COLO829 (cell line): Measurements from ENCODE around the gene DGCR6L.
A peak's percentile ranks its signal among the peaks of the same experiment; 100 is the strongest.
"Not testable (repeated sequence)": the region's sequence is repeated elsewhere in the genome, so short reads cannot be mapped to it uniquely, and the experiment has no call there.

Source experiments
- DNase-seq: peaks from one replicate; pipeline ENCODE4 v3.0.0; 2012; ENCODE audit warnings: low spot score

The DGCR6L gene

DNA sequence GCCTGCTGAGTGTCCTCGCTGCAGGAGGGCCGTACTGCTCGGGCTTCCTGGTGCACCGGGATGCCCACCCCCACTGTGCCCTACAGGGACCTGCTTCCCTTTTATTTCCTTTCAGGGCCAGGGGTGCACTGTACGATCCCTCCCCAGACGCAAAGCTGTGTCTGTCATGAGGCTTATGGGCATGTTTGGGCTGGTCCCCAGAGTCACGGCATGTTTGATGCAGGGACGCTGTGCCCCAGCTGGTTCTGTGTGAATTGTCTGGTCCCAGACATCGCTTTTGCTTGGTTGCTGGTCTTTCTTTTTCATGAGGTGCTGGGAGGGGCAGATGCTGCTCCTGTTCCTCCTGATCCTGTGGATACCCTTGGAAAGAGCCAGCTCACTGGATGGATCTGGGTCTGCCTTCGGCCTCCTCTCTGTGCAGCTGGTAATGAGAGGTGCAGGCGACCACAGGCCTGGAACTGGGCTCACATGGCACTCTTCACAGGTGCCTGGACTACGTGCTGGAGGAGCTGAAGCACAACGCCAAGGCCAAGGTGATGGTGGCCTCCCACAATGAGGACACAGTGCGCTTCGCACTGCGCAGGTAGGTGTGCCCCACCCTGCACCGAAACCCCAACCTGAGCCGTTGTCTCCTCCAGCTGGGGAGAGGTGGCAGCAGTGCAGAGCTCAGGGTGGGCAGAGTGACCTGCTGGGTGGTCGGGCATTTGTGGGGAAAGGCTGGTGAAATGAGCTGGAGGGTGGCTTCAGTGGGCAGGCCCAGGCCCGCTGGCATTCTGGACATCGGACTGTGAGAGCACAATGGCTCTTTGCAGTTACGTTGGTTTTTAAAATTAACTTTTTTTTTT, 10.8 kb downstream of the DGCR6L start:
- DNase-seq, result not testable (repeated sequence)

DNA sequence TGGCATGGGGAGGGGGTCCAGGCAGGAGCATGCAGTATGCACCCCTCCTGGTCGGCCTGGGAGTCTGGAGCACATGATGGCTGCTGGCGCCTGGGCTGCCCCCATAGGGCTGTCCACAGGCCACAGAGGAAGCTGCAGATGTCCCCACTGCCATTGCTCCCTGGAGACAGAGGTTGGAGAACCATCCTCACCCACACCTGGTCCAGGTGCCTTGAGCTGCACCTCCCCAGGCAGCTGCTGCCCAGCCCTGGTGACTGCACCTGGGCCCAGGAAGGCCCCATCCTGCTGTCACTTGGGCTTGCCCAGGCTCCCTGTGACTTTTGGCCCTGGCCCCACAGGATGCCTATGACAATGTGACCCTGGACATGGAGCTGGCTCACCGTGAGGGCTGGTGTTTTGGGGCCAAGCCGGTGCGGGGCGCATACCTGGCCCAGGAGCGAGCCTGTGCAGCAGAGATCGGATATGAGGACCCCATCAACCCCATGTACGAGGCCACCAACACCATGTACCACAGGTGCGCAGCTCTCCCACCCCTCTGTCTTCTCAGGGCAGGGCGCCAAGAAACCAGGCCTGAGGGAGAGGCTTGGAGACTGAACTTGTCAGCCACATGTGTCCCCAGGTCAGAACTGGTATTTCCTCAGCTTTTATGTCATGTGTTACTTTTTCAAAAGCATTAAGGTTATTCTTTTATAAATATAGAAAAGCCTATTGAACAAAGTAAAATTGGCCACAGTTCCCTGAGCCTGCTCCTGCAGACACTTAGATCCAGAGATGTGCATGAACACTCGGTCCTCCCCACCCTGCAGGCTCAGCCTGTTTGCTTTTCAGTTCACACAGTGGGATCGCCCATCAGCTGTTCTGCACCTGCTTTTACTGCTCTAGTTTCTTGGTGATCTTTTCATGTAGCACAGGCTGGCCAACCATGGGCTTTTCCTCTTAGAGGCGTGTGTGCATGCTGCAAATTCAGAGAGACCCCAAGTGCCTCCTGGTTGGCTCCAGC, 12.1 kb downstream of the DGCR6L start:
- not testable (repeated sequence) for DNase-seq

DNA sequence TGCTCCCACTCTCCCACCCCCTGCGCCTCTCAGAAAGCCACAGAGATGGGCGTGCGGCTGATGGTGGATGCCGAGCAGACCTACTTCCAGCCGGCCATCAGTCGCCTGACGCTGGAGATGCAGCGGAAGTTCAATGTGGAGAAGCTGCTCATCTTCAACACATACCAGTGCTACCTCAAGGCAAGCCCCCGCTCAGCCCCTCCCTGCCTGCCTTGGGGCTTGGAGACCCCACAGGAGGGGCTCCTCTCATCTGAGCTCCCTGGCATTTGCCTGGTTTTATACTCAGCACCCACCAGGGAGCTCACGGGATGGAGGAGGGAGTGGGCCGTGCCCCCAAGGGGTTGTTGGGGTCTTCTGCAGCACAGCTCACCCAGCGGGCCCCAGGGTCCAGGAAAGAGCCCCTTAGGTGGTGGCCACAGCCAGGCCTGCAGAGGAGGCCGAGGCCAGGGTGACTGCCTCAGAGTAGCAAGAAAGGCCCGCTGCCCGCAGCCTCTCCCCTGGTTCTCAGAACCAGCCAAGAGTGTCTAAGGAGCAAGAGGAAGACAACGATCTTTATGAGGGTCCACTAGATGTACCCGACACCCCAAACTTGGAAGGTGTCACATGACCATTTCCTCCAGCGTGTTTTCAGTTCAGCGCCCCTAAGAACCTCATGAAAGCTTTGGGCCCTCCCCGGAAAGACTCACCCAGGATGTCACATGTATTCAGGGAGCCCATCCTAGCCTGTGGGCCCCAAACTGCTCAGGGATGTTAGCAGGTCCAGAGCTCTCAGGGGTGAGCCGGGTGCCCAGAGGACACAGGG, 13.0 kb downstream of the DGCR6L start:
- not testable (repeated sequence) for DNase-seq

DNA sequence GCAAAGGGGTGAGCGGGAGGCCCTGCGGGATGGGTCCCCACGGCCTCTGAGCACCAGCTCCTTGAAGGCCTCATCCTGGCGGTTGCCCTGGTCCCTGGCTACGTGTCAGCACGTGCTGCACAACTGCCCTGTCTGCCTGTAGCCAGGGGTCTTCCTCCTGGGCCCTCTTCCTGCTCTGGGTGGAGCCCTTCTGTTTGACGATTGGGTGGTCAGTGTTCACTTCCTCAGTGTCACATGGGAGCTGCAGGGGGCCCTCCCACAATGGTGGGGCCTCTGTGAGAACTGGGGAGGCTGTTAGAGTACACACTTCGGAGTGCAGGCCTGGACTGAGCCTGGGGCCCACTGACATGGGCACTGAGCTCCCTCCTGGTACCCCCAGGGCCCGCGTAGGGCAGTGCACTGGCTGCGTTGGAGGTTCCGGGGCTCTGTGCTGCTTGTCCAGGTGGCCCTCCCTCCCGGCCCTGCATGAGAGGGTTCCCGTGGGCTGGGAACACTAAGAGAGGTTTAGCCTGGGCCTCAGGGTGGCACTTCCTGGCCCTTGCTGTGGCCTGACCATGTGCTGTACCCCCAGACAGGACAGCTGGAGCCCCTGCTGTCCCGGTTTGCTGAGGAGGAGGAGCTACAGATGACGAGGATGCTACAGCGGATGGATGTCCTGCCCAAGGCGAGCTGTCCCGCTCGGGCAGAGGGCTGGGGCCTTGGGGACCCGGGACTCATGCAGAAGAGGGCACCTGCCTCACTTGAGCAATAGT, 13.8 kb downstream of the DGCR6L start:
- no peak for DNase-seq

DNA sequence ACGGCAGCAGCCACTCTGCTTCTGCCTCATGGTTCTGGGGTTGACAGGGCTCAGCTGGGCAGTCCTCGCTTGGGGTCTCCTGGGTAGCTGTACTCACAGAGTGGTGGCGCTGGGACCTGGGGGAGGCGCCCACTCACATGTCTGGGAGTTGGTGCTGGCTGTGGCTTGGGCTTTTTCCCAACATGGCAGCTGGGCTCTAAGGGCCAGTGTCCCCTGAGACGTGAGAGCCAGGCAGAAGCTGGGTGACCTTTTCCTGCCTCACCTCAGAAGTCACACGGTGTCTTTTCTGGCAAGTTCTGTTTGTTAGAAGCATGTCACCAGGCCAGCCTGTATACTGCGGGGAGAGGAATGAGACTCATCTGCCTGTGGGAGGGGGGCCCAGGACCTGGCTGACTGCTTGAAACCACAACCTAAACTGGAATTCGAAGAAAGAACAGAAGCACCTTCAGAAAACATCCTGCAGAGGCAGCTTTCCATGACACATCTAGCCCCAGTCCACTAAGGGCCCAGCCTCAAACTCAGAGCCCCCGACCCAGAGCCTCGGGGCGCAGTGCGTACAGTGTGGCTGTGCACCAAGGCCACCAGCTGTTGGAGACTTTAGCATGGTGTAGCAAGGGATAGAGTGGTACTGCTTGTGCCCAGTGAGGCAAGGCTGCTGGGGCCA, 14.5 kb downstream of the DGCR6L start:
- not testable (repeated sequence) for DNase-seq

DNA sequence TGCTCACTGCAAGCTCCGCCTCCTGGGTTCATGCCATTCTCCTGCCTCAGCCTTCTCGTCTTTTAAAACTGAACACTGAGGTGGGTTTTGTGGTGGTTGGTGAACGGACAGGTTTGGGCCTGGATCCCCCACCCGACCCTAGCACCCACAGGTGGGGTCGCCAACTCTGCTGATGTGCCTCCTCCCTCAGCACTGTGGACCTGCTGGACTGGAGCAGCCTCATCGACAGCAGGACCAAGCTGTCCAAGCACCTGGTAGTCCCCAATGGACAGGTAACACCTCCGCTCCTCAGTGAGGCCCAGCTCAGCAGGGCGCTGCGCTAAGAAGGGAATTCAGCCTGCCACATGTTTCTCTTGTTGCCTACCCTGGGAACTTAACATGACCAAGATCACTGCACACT, 15.2 kb downstream of the DGCR6L start:
- DNase-seq, result no peak

DNA sequence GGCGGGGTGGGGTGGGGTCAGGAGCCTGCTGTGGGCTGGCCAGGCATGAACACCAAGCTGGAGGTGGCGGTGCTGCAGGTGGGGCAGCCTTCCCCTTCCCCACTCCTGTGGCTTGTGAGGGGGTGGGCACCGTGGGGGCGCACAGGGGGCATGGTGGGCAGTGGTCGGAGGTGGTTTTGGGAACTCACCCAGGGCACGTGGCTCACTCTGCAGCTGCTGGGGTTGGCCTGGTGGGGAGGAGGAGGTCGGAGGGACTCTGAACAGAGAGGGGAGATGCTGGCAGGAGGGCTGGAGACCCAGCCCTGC, 16.7 kb downstream of the DGCR6L start:
- DNase-seq, result not testable (repeated sequence)

DNA sequence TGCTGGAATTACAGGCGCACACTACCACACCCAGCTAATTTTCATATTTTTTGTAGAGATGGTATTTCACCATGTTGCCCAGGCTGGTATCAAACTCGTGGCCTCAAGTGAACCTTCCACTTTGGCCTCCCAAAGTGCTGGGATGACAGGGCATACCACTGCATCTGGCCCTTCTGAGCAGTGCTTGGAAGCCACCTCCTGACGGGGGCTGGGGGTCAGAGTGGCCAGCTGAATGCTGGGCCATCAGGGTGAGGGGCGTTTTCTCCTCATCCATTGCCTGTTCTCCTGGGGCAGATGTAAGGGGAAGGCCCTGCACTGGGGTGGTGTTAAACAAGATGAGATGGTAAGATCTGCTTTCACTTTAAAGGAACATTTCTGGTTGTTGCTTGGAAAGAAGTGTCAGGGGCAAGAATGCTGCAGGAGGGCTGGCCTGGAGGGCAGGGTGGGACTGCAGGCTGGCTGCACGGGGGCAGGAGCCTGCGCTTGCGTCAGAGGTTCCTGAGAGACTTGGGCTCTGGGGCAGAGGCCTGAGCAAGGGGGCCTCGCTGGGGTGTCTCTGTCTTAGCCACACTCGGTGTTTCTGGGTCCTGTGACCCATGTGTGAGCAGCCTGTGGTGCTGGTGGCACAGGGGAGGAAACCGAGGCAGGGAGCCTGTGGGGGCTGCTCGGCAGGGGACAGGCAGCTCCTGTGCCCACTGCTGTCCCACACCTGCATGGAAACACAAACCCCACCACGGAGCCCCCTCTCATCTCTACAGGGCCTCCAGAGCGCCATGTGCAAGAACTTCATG, 17.2 kb downstream of the DGCR6L start:
- DNase-seq, result no peak

DNA sequence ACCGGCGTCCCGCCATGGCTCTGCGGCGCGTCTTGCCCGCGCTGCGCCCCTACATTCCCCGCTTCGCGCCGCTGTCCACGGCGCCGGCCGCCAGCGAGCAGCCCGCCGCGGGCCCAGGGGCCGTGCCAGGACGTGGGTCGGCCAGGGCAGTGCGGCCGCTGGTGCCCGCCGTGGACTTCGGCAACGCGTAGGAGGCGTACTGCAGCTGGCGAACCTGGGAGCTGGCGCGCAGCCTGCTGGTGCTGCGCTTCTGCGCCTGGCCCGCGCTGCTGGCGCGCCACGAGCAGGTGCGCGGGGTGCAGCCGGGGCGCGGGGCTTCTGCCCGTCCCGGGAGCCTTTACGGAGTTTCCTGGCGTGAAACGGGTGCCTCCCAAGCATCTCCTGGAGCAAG, 20.1 kb downstream of the DGCR6L start:
- no peak for DNase-seq

DNA sequence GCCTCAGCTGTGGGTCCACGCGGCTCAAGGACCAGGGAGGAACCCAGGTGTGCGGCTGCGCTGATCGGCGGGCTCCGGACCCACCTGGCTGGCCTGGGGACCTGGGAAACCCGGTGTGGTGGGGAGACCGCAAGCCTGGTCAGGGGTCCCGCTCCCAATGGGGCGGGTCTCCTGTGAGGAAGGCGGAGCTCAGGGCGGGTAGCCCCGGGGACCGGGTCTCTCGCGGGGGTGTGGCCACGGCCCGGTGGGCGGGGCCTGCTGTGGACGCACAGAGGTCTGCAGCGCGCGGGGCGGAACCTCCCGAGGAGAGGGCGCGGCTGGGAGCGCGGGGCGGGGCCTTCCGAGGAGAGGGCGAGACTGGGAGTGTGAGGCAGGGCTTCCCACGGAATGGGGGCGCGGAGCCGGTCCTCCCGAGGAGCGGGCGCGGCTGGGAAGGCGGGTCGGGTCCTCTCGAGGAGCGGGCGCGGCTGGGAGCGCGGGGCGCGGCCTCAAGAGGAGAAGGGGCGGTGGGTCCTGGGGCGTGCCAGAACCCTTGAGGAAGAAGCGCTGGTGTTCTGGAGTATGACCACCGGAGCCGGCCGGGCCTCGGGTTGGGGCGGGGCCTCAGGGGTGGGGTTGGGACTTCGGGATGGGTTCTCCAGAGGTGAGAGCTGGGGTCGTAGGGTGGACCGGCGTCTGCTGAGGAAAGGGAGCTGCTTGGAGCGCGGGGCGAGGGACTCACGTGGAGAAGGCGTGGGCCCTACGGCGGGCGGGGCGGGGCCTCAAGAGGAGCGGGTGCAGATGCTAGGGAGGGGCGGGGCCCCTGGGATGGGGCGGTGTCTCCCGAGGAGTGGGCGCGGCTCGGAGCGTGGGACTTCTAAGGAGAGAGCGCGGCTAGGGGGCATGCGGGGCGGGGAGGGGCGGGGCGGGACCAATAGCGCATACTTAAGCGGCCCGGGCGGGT, 20.8 kb downstream of the DGCR6L start:
- peak; percentile 75 for DNase-seq

DNA sequence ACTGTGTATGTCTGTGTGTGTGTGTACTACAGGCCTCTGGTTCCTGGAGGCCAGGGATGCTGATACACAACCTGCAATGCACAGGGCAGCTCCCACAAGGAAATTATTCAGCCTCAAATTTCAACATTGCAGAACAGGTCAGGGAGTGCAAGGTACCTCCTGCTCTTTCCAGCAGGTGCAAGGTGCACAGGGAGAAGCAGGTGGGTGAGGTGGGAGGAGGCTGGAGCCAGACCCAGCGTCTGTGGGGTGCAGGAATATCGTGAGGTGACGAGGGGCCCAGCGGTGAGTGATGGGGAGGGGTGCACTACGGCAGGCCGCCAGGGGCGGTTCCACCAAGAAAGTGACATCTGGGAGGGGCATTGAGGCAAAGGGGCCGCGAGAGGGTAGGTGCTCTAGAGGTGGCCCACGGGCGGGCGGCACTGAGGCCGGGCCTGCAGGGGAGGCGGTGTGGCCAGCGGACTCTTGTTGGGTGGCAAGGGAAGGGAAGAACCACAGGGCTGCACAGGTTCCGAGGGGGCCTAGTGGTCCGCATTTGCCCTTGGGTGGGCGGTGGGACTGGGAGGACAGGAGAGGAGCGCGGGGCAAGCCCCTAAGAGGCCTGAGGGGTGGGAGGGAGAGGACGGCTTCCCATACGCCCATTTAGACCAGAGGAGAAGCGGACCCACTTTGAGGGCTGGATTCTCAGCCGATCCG, 21.6 kb downstream of the DGCR6L start:
- DNase-seq, result no peak

DNA sequence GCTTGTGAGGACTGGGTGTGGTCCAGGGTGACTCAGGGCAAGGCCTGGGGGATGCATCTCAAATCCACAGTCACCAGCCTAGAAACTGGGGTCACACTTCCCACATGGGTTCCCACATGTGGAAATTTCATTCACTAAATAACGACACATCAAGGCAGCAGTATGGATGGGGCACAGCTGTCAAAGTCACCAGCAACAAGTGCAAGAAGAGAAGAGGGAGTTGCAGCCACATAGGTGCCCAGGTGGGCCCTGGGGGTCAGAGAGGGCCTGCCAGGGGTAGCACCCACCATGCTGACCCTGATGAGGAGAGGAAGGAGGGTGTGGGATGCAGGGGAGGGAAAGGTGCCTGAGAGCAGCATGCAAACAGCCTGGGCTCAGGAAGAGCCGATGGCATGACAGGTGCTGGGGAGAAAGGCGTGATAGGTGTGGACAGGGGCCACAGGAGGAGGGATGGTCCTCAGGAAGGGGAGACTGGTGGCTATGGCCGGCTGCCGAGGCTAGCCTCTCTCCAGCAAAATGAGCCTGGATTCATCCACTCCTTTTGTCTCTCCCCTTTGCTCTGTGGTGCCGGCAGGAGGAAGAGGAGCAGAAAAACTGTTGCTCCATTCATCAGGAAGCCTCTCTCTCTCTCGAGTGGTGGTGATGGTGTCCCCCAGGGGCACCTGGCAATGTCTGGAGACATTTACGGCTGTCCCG, 22.3 kb downstream of the DGCR6L start:
- no peak for DNase-seq

DNA sequence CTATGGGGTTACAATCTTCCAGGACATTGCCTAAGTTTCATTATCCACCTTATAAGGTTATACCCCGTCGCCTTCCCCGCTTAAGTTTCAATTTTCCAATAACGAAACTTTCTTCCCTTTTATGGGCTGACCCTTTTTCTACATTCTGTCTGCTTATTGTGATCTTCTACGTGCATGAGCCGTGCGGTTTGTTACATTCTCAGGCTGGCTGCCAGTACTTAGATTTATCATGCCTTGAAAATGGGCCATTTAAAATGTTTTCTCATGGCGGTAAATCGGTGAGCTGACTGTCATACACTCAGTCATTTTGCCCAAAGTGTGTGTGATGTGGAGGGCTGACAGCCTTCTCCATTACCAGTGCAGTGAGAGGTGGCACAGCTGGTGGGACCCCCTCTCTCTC, 23.3 kb downstream of the DGCR6L start:
- no peak for DNase-seq

DNA sequence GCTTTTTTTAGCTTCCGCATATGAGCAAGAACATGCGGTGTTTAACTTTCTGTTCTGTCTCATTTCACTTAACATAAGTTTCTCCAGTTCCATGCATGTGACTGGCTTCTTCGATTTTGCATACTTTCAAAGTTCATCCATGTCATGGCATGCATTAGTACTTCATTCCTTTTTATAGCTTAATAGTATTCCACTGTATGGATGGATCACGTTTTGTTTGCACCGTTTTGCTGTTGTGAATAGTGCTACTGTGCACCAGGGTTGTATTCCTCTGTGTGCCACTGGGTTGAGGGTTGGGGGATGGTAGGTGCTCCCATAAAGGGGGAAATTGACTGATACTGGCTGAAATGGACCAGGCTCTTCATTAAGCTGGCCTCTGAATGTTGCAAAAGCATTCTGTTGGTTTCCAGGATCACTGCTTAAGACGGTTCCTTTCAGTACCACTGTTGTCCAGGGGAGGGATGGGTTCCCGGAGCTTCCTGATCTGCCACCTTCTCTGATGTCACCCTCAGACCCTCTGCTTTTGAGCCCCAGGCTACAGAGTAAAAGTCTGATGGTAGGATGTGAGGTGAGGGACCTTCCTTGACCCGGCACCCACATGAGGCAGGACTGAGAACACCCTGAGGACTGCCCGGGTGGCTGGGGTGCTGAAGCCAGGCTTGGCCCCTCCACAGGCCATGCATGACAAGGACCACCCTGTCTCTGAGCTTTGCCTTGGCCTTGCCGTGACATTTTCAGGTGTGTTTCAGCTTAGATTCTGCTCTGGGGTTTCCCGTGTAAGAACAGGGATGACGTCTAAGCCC, 24.4 kb downstream of the DGCR6L start:
- DNase-seq, result no peak

DNA sequence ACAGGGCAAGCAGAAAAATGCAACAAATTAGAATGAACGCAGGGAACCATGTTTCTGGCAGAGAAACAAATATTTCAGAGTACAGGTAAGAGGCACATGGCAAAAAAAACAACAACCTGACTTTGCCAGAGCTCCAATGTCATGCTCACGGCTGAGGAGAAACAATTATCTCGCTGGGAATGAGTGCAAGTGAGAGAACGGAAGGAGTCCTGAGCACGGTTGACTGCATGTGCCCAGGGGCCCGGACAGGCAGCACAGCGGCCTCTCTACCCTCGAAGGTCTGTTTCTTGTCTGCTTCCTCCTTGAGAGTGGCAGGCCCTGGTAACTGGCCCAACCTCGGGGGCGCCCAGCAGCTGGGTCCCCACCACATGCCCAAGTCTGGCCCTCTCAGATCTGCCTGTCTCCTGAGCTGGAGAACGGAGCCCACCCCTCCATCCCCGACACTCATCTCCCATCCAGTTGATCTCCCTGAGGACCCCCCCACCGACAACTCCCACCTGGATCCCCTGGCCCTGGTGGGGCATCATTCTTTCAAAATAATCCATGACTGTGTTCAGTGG, 27.1 kb downstream of the DGCR6L start:
- no peak for DNase-seq

DNA sequence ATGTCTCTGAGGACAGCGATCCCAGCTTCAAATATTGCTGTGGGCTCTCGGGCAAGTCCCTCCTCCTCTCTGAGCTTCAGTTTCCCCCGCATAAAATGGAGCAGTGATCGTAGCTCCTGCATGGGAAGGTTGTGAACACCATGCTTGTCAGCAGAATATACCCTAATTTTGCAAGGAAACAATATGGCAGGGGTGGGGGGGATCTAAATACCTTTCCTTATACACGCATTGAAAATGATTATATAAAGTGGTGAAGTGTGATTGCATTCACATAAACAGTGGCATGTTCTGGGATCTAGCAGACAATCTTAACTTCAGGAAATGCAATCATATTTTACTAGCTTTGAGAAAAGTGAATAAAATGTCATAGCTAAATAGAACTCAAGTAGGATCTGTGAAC, 27.8 kb downstream of the DGCR6L start:
- DNase-seq, result no peak
